A673 (cell line): ENCODE results near the gene PRR4. TPM values are rescaled to one million over a fixed set of nuclear protein-coding genes. Genes with fewer than 3 reads are reported as not detected.

ENCODE experiments used
- BruUV-seq: library from RNA; stranded (reverse); fragments of 400-500 nt; replicated peaks from 2 replicates; lab custom pipeline; 2021; lab: Mats Ljungman, UMichigan
- CTCF ChIA-PET: fragments of 300-600 bp; sonication (Branson Sonifier 250); formaldehyde crosslinking; loops from one replicate; lab custom pipeline; 2022; ENCODE audit warnings: antibody characterized with exemption; lab: Charles Lee
- POLR2A ChIA-PET: fragments of 300-600 bp; sonication (Branson Sonifier 250); formaldehyde crosslinking; loops from one replicate; lab custom pipeline; 2022; ENCODE audit warnings: antibody characterized with exemption; ENCODE audit not compliant: low non-redundant PET; lab: Charles Lee
- DNase-seq: peaks from one replicate; pipeline ENCODE4 v3.0.0-alpha.2; 2015; ENCODE audit warnings: low spot score
- H3K27ac ChIP-seq: fragments of 200-600 bp; sonication (generic); 2 replicates; pipeline ENCODE4 v1.5.1; 2016; ENCODE audit warnings: mixed run types, low read depth, mild to moderate bottlenecking, mixed read lengths, antibody characterized with exemption, low read length; ENCODE audit not compliant: poor library complexity, severe bottlenecking
- H3K27me3 ChIP-seq: fragments of 200-600 bp; sonication (generic); replicated peaks from 2 replicates; pipeline ENCODE4 v1.6.1; 2017; ENCODE audit warnings: mixed run types, low read depth, mild to moderate bottlenecking, mixed read lengths, antibody characterized with exemption, low read length; ENCODE audit not compliant: insufficient read depth, poor library complexity
- H3K36me3 ChIP-seq: fragments of 200-600 bp; sonication (generic); 2 replicates; pipeline ENCODE4 v1.6.1; 2016; ENCODE audit warnings: mixed run types, mild to moderate bottlenecking, mixed read lengths, antibody characterized with exemption, low read length; ENCODE audit not compliant: insufficient read depth, poor library complexity, severe bottlenecking
- H3K4me1 ChIP-seq: fragments of 200-600 bp; sonication (generic); 2 replicates; pipeline ENCODE4 v1.6.1; 2017; ENCODE audit warnings: mixed run types, mild to moderate bottlenecking, mixed read lengths, antibody characterized with exemption, low read length; ENCODE audit not compliant: insufficient read depth, poor library complexity, severe bottlenecking
- H3K4me3 ChIP-seq: fragments of 200-600 bp; sonication (generic); 2 replicates; pipeline ENCODE4 v1.5.1; 2016; ENCODE audit warnings: low read depth, mixed run types, mild to moderate bottlenecking, mixed read lengths, low read length; ENCODE audit not compliant: poor library complexity, severe bottlenecking
- H3K9me3 ChIP-seq: fragments of 200-600 bp; sonication (generic); 2 replicates; pipeline ENCODE4 v1.6.1; 2016; ENCODE audit warnings: mixed run types, low read depth, mild to moderate bottlenecking, mixed read lengths, antibody characterized with exemption, low read length; ENCODE audit not compliant: poor library complexity, severe bottlenecking
- EZH2 ChIP-seq: fragments of 200-600 bp; sonication (generic); IDR thresholded peaks from 2 replicates; pipeline ENCODE4 v1.6.1; 2017; ENCODE audit warnings: borderline replicate concordance, low read depth, mild to moderate bottlenecking, mixed read lengths, antibody characterized with exemption, low read length; ENCODE audit not compliant: poor library complexity, severe bottlenecking
- intact Hi-C: fragments of 100-400 bp; cut with micrococcal nuclease; formaldehyde crosslinking; loops from one replicate; pipeline ENCODE4 v1.10.0; 2022; ENCODE audit not compliant: unreplicated experiment
- total RNA-seq: library from RNA; stranded (reverse); gene quantifications from 2 replicates; pipeline ENCODE4 v1.2.3, GENCODE V29; 2021
- TF ChIP-seq, protein P1 (sequence below): fragments of 300-800, 200-600 bp; sonication (generic); conservative IDR thresholded peaks from 2 replicates; pipeline ENCODE4 v1.5.1; 2017; ENCODE audit warnings: low read depth, mild to moderate bottlenecking, antibody characterized with exemption, low read length, moderate library complexity, mixed read lengths

PRR4 gene
- total RNA-seq, 1 experiment from 2014 or later = 6.9 TPM

DNA sequence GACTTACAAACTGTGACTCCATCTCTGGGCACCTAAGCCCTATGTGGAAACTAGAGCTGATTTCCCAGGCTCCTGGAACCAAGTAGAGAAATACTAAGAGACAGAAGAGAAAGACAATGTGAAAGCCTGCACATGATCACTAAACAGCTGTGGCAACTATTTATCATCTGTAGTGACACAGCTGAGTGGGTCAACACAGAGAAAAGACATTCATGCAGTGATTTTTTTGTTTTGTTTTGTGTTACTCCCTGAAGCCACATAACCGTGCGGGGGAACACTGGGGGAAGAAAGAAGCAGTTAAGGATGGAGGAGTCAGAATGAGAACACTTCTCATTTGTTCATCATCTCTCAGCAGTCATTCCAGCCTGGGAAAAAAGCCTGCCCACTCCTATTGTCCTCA is 1.5 kb downstream of the PRR4 start:
- intact Hi-C loops = no loop called here
- no TSS peak for BruUV-seq
- CTCF ChIA-PET = no interaction called here
- TF ChIP-seq, protein P1, sequence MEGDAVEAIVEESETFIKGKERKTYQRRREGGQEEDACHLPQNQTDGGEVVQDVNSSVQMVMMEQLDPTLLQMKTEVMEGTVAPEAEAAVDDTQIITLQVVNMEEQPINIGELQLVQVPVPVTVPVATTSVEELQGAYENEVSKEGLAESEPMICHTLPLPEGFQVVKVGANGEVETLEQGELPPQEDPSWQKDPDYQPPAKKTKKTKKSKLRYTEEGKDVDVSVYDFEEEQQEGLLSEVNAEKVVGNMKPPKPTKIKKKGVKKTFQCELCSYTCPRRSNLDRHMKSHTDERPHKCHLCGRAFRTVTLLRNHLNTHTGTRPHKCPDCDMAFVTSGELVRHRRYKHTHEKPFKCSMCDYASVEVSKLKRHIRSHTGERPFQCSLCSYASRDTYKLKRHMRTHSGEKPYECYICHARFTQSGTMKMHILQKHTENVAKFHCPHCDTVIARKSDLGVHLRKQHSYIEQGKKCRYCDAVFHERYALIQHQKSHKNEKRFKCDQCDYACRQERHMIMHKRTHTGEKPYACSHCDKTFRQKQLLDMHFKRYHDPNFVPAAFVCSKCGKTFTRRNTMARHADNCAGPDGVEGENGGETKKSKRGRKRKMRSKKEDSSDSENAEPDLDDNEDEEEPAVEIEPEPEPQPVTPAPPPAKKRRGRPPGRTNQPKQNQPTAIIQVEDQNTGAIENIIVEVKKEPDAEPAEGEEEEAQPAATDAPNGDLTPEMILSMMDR = no peak
- no peak for TF ChIP-seq EZH2
- Histone ChIP-seq H3K27ac (no peak overlapping the region), H3K9me3 (no peaks in the 10 kb centered on the region), H3K4me3 (no peak overlapping the region), H3K4me1 (no peaks in the 10 kb centered on the region), H3K27me3 (no peaks in the 10 kb centered on the region), H3K36me3 (no peaks in the 10 kb centered on the region)
- POLR2A ChIA-PET = no interaction called here
- no peak for DNase-seq

DNA sequence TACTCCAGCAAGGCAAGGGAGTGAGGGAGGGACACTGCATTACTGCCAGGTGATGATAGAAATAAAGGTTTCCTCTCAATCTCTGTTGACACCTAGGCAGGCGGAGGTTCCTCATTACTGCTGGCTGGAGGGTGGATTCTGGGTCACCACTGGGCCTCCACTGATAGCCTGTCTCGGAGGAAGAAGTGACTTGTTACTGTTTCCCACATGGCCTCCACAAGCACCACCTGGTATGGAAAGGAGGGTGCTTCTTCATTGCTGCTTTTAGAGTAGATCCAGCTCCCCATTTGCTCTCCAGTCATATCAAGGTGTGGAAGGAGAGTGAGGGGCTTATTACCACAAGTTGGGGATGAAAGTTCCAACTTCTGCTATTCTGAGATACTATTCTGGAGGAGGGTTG is 6.4 kb downstream of the PRR4 start:
- no peak for DNase-seq
- no peaks in the 10 kb centered on the region for H3K9me3 ChIP-seq
- CTCF ChIA-PET = no interaction called here
- no peaks in the 10 kb centered on the region for H3K36me3 ChIP-seq
- no peaks in the 10 kb centered on the region for H3K27me3 ChIP-seq
- no TSS peak for BruUV-seq
- no peak overlapping the region for H3K27ac ChIP-seq
- intact Hi-C loops = no loop called here
- TF ChIP-seq, protein P1 = no peak
- no peak for TF ChIP-seq EZH2
- H3K4me3 ChIP-seq = no peak overlapping the region
- POLR2A ChIA-PET = no interaction called here
- H3K4me1 ChIP-seq = no peaks in the 10 kb centered on the region

DNA sequence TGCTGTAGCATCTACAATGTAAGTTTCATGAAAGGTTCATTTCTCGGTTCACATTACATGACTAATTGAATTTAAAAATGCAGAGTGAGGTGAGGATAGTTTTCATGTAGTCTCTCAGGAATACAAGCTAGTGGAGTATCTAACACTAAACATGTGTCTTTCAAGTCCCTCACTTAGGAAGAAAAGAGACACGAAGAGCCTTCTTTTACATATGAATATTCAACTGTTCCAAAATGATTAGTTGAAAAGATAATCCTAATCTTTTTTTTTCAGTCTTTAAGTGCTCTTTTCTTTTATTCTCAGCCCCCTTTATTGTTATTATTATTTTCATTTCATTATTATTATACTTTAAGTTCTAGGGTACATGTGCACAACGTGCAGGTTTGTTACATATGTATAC is 10.8 kb downstream of the PRR4 start:
- no peaks in the 10 kb centered on the region for H3K36me3 ChIP-seq
- CTCF ChIA-PET = no interaction called here
- intact Hi-C loops = no loop called here

More for the DNA sequence above, 10.8 kb downstream of the PRR4 start:
- H3K9me3 ChIP-seq = no peaks in the 10 kb centered on the region
- H3K27me3 ChIP-seq = no peaks in the 10 kb centered on the region
- BruUV-seq = no TSS peak
- H3K27ac ChIP-seq = no peak overlapping the region
- no peaks in the 10 kb centered on the region for H3K4me1 ChIP-seq
- no peak overlapping the region for H3K4me3 ChIP-seq
- POLR2A ChIA-PET = no interaction called here
- TF ChIP-seq, protein P1 = no peak
- TF ChIP-seq EZH2 = no peak
- no peak for DNase-seq
